ENCODE data around the gene PIGH. TPM values are rescaled to one million over a fixed set of nuclear protein-coding genes. Genes with fewer than 3 reads are reported as not detected.

PIGH gene
- total and polyA plus RNA-seq, 8 donors, result 5.2 to 222 (median 21.0) TPM

DNA sequence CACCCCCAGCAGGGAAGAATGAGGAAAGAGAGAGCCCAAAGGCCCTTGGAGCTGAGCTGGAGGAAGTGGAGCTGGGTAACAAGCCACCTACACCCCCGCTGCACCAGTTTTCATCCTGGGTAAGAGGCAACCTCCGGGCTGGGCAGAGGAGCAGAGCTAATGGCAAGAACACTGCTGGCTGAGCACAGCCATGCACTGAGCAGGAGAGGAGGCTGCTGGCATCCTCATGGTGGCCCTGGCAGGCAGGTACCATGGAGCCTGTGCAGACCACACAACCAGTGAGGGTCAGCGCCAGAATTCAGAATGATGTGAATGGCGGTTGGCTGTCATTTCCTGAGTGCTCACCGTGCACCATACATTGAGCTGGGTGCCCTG lies 37.3 kb downstream of the PIGH start:
- peaks cover 0 to 41% (median 28%) of the 10 kb centered on the region in 4 donors for H3K36me3 ChIP-seq
- H3K4me3 ChIP-seq, result no peak overlapping the region
- WGBS, 5 donors, result 93 to 98% (median 96%) methylated on average over 4 to 5 of the region's 5 CpGs
- intact Hi-C loops (cut with DNase I; ENCODE audit: low total_unique reads), result no loop called here
- H3K27ac ChIP-seq, result no peak overlapping the region
- no peaks in the 10 kb centered on the region for H3K9me3 ChIP-seq
- TF ChIP-seq, protein P1, sequence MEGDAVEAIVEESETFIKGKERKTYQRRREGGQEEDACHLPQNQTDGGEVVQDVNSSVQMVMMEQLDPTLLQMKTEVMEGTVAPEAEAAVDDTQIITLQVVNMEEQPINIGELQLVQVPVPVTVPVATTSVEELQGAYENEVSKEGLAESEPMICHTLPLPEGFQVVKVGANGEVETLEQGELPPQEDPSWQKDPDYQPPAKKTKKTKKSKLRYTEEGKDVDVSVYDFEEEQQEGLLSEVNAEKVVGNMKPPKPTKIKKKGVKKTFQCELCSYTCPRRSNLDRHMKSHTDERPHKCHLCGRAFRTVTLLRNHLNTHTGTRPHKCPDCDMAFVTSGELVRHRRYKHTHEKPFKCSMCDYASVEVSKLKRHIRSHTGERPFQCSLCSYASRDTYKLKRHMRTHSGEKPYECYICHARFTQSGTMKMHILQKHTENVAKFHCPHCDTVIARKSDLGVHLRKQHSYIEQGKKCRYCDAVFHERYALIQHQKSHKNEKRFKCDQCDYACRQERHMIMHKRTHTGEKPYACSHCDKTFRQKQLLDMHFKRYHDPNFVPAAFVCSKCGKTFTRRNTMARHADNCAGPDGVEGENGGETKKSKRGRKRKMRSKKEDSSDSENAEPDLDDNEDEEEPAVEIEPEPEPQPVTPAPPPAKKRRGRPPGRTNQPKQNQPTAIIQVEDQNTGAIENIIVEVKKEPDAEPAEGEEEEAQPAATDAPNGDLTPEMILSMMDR (IDR thresholded peaks at IDR 0.05), result no peak
- TF ChIP-seq POLR2A (IDR thresholded peaks at IDR 0.05) (no peak), EP300 (IDR thresholded peaks at IDR 0.05) (no peak), POLR2AphosphoS5 (IDR thresholded peaks at IDR 0.05) (no peak)
- H3K4me1 ChIP-seq, result peaks cover 0 to 6% (median 3%) of the 10 kb centered on the region in 4 donors
- DNase-seq, result no peak
- H3K27me3 ChIP-seq, result no peaks in the 10 kb centered on the region

DNA sequence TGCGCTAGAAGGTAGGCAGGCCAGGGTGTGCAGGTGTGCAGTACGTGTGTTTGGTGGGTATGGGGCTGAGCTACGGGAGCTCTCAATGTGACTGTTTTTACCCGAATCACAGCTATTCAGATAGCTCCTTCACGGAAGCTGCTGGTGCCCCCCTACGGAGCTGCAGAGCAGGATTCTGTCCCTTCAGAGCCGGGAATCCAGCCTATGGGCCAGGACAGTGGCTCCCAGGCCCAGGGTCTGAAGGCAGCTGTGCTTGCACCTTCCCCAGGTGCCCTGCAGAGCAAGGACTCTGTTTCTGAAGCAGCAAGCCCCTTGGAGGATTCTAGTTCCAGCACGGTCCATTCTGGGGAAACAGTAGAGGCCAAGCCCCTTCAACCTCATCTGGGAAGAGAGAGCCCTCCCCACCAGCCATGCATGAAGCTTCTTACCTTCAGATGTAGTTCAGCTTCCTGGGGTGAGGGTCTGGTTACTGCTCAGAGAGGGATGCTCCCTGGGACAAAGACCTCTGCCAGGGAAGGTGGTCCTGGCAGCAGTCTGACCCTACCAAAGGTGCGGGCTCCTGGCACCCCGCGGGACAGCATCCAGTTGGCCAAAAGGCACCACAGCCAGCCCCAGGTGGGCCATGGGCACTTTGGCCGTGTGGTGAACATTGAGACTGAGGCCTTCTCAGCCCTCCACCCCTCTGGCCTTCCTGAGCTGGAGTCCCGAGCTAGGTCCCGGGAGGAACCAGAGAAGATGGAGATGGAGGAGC lies 37.9 kb downstream of the PIGH start:
- intact Hi-C loops (cut with DNase I; ENCODE audit: low total_unique reads), result no loop called here
- TF ChIP-seq EP300 (IDR thresholded peaks at IDR 0.05) (no peak), POLR2AphosphoS5 (IDR thresholded peaks at IDR 0.05) (no peak), POLR2A (IDR thresholded peaks at IDR 0.05) (no peak)
- TF ChIP-seq, protein P1 (IDR thresholded peaks at IDR 0.05), result no peak

DNA sequence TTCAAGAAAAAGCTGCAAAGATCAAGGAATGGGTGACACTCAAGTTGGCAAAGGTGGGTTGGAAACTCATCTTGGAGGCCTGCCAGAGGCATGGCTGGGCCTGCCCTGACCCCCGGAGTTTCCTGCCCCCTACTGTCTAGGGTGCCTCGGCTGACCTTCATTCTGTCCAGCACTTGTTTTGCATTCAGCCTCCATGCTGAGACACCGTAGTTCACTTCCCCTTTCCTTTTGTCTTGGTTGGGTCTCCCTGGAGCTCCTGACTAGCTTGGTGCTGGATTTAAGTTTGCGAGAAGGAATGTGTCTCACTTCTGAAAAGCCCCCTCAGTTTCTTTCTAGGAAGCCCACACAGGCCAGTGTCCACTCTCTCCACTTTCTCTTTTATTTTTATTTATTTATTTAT lies 40.4 kb downstream of the PIGH start:
- Histone ChIP-seq H3K4me1 (no peaks in the 10 kb centered on the region), H3K4me3 (no peak overlapping the region), H3K27me3 (no peaks in the 10 kb centered on the region), H3K36me3 (peaks cover 0 to 53% (median 38%) of the 10 kb centered on the region in 4 donors), H3K27ac (no peak overlapping the region), H3K9me3 (no peaks in the 10 kb centered on the region)
- TF ChIP-seq POLR2AphosphoS5 (IDR thresholded peaks at IDR 0.05) (no peak), EP300 (IDR thresholded peaks at IDR 0.05) (no peak), POLR2A (IDR thresholded peaks at IDR 0.05) (no peak)
- TF ChIP-seq, protein P1 (IDR thresholded peaks at IDR 0.05), result no peak
- DNase-seq, result no peak
- WGBS, 5 donors, result 52 to 71% (median 54%) methylated on average over 4 of the region's 4 CpGs
- intact Hi-C loops (cut with DNase I; ENCODE audit: low total_unique reads), result no loop called here

More for the DNA sequence above, 37.9 kb downstream of the PIGH start:
- no peaks in the 10 kb centered on the region for H3K27me3 ChIP-seq
- 91 to 94% (median 91%) methylated on average over 9 to 14 of the region's 14 CpGs for WGBS, 5 donors
- peaks cover 0 to 47% (median 31%) of the 10 kb centered on the region in 4 donors for H3K36me3 ChIP-seq
- DNase-seq, result no peak
- H3K4me1 ChIP-seq, result peaks cover 0 to 2% (median 0%) of the 10 kb centered on the region in 4 donors
- no peak overlapping the region for H3K27ac ChIP-seq
- no peaks in the 10 kb centered on the region for H3K9me3 ChIP-seq
- H3K4me3 ChIP-seq, result no peak overlapping the region

DNA sequence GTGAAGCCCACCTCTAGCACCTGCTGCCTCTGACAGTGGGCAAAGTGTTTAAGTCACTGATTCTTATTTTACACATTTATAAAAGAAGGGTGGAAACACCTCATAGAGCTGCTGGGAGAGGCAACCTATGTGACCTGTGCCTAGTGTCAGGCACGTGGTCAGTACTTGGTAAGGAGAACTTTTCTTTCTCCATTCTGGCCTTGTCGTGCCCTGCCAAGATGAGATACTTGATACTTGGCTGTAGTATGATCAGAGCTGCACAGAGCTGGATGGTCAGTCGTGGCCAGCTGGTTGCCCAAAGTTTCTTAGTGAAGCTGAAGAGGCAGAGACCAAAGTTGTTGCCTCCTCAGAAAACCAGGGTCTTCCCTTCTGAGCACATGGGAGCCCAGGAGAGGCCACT lies 42.4 kb downstream of the PIGH start:
- no peak overlapping the region for H3K27ac ChIP-seq
- no peak overlapping the region for H3K4me3 ChIP-seq
- WGBS, 5 donors, result 85 to 96% (median 88%) methylated on average over 3 of the region's 3 CpGs
- no peaks in the 10 kb centered on the region for H3K9me3 ChIP-seq
- intact Hi-C loops (cut with DNase I; ENCODE audit: low total_unique reads), result no loop called here
- no peaks in the 10 kb centered on the region for H3K27me3 ChIP-seq
- H3K4me1 ChIP-seq, result no peaks in the 10 kb centered on the region
- TF ChIP-seq EP300 (IDR thresholded peaks at IDR 0.05) (no peak), POLR2A (IDR thresholded peaks at IDR 0.05) (no peak), POLR2AphosphoS5 (IDR thresholded peaks at IDR 0.05) (no peak)
- TF ChIP-seq, protein P1 (IDR thresholded peaks at IDR 0.05), result no peak
- peaks cover 0 to 36% (median 31%) of the 10 kb centered on the region in 4 donors for H3K36me3 ChIP-seq
- DNase-seq, result no peak
